ENCODE data around the gene UNK.

GRCh38 chr17:75806822-75807500 is 22.4 kb downstream of the UNK start:
- TF ChIP-seq CTCF (IDR thresholded peaks at IDR 0.05) (no peak), POLR2A (IDR thresholded peaks at IDR 0.05) (no peak), EP300 (IDR thresholded peaks at IDR 0.05) (no peak)

All from ovary (tissue), 3 donors.